Testis (tissue), 3 donors: Measurements from ENCODE around the gene PLB1. TPM values are rescaled to one million over a fixed set of nuclear protein-coding genes. Genes with fewer than 3 reads are reported as not detected.

Source experiments
- DNase-seq: peaks from one replicate; pipeline ENCODE4 v3.0.0-alpha.2; 2019
- H3K27ac ChIP-seq, 2 donors: fragments of 200-600 bp; sonication (generic); one replicate each; pipeline ENCODE4 v1.5.1; 2019
- H3K27me3 ChIP-seq: fragments of 200-600 bp; sonication (generic); one replicate; pipeline ENCODE4 v1.5.1; 2019
- H3K36me3 ChIP-seq: fragments of 200-600 bp; sonication (generic); one replicate; pipeline ENCODE4 v1.5.1; 2017; ENCODE audit warnings: low read depth; ENCODE audit errors: missing control alignments
- H3K4me1 ChIP-seq: fragments of 200-600 bp; sonication (generic); one replicate; pipeline ENCODE4 v1.5.1; 2019
- H3K4me3 ChIP-seq, 2 donors: fragments of 200-600 bp; sonication (generic); one replicate each; pipeline ENCODE4 v1.5.1; 2017 to 2019
- H3K9me3 ChIP-seq: fragments of 200-600 bp; sonication (generic); one replicate; pipeline ENCODE4 v1.5.1; 2017
- POLR2A ChIP-seq: fragments of 450-650 bp; IDR thresholded peaks from one replicate; pipeline ENCODE4 v1.6.1; 2017; ENCODE audit warnings: antibody characterized with exemption, mild to moderate bottlenecking, moderate library complexity
- WGBS, 2 donors: methylation state at CpG; one replicate each; pipeline ENCODE4 v1.1.5; 2018; 5-methylcytosine and 5-hydroxymethylcytosine counted together
- intact Hi-C: fragments of 100-400 bp; cut with DNase I; formaldehyde crosslinking; loops from one replicate; pipeline ENCODE4 v1.15.1; 2023; ENCODE audit warnings: low total_unique reads
- polyA plus RNA-seq: library from polyadenylated mRNA; stranded (reverse); fragments of 350-450 nt; fragmentation: Illumina TruSeq; extraction: RNeasy Lipid Tissue Mini Kit (QIAGEN cat#74804); gene quantifications from one replicate; pipeline ENCODE4 v1.2.3, GENCODE V29; 2014; ENCODE audit warnings: low read depth, low replicate concordance; ENCODE audit not compliant: insufficient read depth
- total RNA-seq, 2 donors: library from RNA; depleted of rRNA; stranded (reverse); fragments of >200 nt; gene quantifications; one replicate each; pipeline ENCODE4 v1.2.3, GENCODE V29; 2016
- TF ChIP-seq, protein P1 (sequence below), 3 experiments: fragments of 450-650 bp in 2 of 3; fragments of 200-600 bp in 1 of 3; sonication (generic) in 1 of 3; IDR thresholded peaks; one replicate each; pipeline ENCODE4 v1.5.1; 2016 to 2019; ENCODE audit warnings: antibody characterized with exemption in 3 of 3, mild to moderate bottlenecking in 2 of 3, moderate library complexity in 1 of 3

PLB1 gene
- total and polyA plus RNA-seq, 3 donors from 2014 or later = 7.6 to 10.9 (median 10.4) TPM

DNA sequence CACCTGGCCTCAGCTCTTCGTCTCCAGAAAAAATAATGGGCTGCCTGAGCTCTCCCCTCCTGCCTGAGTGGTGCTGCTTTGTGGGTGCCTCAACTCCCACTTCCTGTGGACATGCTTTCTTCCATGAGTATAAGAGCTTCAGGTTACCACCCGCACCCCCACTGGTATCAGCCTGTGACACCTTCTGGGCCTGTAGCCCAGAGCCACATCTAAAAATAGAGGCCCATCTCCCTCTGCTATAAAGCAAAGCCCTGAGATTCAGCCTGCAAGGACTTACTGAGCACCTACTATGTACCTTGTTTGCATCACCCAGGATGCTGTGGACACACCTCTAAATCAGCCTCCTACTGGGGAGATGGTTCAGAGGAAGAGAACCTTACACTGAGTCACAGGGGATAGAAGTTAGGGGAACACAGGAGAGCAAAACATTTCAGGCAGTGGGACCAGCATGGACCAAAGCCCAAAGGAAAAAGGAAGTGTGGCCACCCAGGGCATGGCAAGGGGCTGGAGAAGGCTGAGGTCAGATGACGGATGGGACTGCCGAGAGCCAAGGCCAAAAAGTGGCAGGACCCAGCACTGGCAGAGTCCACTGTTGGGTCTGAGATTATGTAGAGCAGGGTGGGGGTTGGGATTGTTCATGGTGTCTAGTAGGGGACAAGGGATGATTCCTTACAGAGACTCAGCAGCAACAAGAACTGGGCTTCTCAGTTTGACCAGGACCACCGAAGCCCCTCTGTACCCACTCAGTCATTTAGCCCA, 132.0 kb downstream of the PLB1 start:
- H3K4me1 ChIP-seq = peaks cover 38% of the 10 kb centered on the region
- H3K9me3 ChIP-seq = no peaks in the 10 kb centered on the region
- H3K27me3 ChIP-seq = no peaks in the 10 kb centered on the region
- H3K4me3 ChIP-seq = no peak overlapping the region
- intact Hi-C loops = loop anchor here (10.0 kb wide), 1 partner anchor 127 kb away; the partner anchor contains the start of gene PPP1CB
- H3K36me3 ChIP-seq = no peaks in the 10 kb centered on the region
- 67 to 87% methylated on average over 5 of the region's 5 CpGs for whole genome bisulfite sequencing, 2 donors
- DNase-seq = no peak
- H3K27ac ChIP-seq = peak overlapping the region; percentile 92 to 94
- TF ChIP-seq, protein P1, sequence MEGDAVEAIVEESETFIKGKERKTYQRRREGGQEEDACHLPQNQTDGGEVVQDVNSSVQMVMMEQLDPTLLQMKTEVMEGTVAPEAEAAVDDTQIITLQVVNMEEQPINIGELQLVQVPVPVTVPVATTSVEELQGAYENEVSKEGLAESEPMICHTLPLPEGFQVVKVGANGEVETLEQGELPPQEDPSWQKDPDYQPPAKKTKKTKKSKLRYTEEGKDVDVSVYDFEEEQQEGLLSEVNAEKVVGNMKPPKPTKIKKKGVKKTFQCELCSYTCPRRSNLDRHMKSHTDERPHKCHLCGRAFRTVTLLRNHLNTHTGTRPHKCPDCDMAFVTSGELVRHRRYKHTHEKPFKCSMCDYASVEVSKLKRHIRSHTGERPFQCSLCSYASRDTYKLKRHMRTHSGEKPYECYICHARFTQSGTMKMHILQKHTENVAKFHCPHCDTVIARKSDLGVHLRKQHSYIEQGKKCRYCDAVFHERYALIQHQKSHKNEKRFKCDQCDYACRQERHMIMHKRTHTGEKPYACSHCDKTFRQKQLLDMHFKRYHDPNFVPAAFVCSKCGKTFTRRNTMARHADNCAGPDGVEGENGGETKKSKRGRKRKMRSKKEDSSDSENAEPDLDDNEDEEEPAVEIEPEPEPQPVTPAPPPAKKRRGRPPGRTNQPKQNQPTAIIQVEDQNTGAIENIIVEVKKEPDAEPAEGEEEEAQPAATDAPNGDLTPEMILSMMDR (IDR thresholded peaks at IDR 0.05) = no peak
- TF ChIP-seq POLR2A = no peak

DNA sequence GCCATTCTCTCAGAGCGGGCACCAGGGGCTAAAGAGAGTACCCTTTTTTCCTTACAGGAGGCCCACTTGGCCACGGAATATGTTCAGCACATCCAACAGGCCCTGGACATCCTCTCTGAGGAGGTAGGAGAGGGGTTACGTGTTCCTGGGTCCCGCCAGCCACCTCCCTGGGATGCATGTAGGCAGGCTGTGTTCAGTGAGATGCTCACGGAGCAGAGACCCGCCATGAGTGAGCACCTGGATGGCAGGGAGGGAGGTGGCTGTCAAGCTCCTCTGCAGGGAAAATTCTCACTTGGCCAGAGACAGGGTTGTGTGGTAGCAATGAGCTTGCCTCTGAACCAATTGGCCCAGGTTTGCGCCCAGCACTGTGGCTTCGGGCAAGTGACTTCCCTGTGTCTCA, 132.6 kb downstream of the PLB1 start:
- Histone ChIP-seq H3K9me3 (no peaks in the 10 kb centered on the region), H3K4me1 (peaks cover 38% of the 10 kb centered on the region), H3K4me3 (no peak overlapping the region), H3K36me3 (no peaks in the 10 kb centered on the region), H3K27me3 (no peaks in the 10 kb centered on the region), H3K27ac (peak overlapping the region in 1 of 2 donors; percentile 94)
- no peak for DNase-seq
- intact Hi-C loops = loop anchor here (10.0 kb wide), 1 partner anchor 126 kb away; the partner anchor contains the start of gene PPP1CB
- WGBS, 2 donors = 97 to 98% methylated on average over 6 to 8 of the region's 8 CpGs
- TF ChIP-seq POLR2A = no peak
- TF ChIP-seq, protein P1 (IDR thresholded peaks at IDR 0.05) = no peak

DNA sequence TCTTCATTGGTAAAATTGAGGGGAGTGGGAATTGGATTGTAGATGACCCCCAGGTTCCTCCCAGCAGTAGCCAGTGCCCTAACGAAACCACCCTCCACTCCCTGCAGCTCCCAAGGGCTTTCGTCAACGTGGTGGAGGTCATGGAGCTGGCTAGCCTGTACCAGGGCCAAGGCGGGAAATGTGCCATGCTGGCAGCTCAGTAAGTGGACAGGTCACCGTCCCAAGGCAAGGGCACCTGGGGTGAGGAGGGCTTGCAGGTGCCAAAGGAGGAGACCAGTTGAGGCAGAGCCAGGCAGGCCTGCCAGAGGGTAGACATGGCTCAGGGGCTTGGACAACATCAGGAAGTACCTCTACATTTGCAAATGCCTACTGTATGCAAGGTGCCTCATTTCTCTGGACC, 133.1 kb downstream of the PLB1 start:
- Histone ChIP-seq H3K4me1 (peaks cover 43% of the 10 kb centered on the region), H3K9me3 (no peaks in the 10 kb centered on the region), H3K27ac (no peak overlapping the region), H3K36me3 (no peaks in the 10 kb centered on the region), H3K4me3 (no peak overlapping the region), H3K27me3 (no peaks in the 10 kb centered on the region)
- DNase-seq = no peak
- TF ChIP-seq POLR2A = no peak
- WGBS, 2 donors = 85% methylated on average over 4 to 5 of the region's 5 CpGs
- intact Hi-C loops = loop anchor here (10.0 kb wide), 1 partner anchor 126 kb away; the partner anchor contains the start of gene PPP1CB

DNA sequence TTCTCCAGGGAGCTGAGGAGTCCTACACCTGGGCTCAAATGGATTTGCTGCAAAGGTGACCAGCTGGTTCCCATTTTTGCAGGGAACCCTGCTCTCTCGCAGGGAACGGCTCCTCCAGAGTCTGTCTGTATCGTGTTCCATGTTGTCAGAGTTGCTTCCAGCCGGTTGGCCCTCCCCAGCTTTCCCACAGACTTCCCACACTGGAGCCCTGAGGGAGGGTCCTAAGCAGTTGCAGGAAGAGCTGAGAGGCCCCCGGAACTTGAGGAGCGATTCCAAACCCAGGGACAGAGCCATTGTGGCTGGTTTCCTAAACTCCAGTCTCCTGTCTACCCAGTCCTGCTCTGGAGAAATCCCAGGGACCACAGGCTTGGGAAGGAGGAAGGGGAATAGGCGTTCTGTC, 134.1 kb downstream of the PLB1 start:
- Histone ChIP-seq H3K27me3 (no peaks in the 10 kb centered on the region), H3K9me3 (no peaks in the 10 kb centered on the region), H3K4me3 (no peak overlapping the region), H3K36me3 (no peaks in the 10 kb centered on the region), H3K27ac (no peak overlapping the region), H3K4me1 (peaks cover 45% of the 10 kb centered on the region)
- intact Hi-C loops = loop anchor here (10.0 kb wide), 1 partner anchor 125 kb away; the partner anchor contains the start of gene PPP1CB
- no peak for TF ChIP-seq POLR2A
- TF ChIP-seq, protein P1 (IDR thresholded peaks at IDR 0.05) = no peak
- DNase-seq = no peak
- 88 to 97% methylated on average over 1 to 7 of the region's 7 CpGs for WGBS, 2 donors

DNA sequence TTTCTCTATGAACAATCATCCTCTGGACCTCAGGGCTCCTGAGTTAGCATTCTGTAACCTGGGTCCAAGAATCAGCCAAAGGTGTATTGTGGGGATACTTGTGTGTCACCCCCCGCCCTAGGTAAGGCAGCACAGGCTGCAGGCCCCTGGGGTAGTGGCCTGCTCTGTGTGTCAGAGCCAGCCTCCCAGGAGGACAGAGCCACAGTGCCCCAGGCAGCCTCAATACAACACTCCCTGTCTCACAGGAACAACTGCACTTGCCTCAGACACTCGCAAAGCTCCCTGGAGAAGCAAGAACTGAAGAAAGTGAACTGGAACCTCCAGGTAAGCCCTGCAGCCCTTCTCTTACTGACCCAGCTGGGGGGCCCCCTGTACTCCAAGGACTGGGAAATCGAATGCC, 134.5 kb downstream of the PLB1 start:
- 71 to 82% methylated on average over 3 of the region's 3 CpGs for WGBS, 2 donors
- peaks cover 44% of the 10 kb centered on the region for H3K4me1 ChIP-seq
- no peak for TF ChIP-seq POLR2A
- TF ChIP-seq, protein P1 (IDR thresholded peaks at IDR 0.05) = no peak
- DNase-seq = no peak
- no peaks in the 10 kb centered on the region for H3K36me3 ChIP-seq
- no peak overlapping the region for H3K4me3 ChIP-seq
- H3K27me3 ChIP-seq = no peaks in the 10 kb centered on the region
- no peaks in the 10 kb centered on the region for H3K9me3 ChIP-seq
- H3K27ac ChIP-seq = no peak overlapping the region
- intact Hi-C loops = no loop called here
